CD4-positive, alpha-beta memory T cell (primary cell): Measurements from ENCODE around the gene ROBO3. TPM values are rescaled to one million over a fixed set of nuclear protein-coding genes. Genes with fewer than 3 reads are reported as not detected.

Experiments used
- CTCF ChIA-PET: fragments of 350-600 bp; sonication (Branson Sonifier 250); formaldehyde crosslinking; loops from one replicate; lab custom pipeline; 2021; ENCODE audit warnings: inconsistent platforms; ENCODE audit not compliant: partially characterized antibody; lab: Charles Lee
- POLR2A ChIA-PET: fragments of 350-600 bp; sonication (Branson Sonifier 250); formaldehyde crosslinking; loops from one replicate; lab custom pipeline; 2021; ENCODE audit not compliant: partially characterized antibody; lab: Charles Lee
- DNase-seq, 5 donors: peaks; one replicate each; pipeline versions ENCODE4 v3.0.0 to v3.0.0-alpha.2; 2020 to 2022; ENCODE audit warnings: mixed read lengths in 1 of 5
- H3K27ac ChIP-seq: one replicate; pipeline ENCODE4 v1.7.0; 2013; ENCODE audit warnings: low read depth, low read length
- H3K27me3 ChIP-seq: 2 replicates; pipeline ENCODE4 v1.7.0; 2013; ENCODE audit warnings: mild to moderate bottlenecking, low read length, moderate library complexity; ENCODE audit not compliant: insufficient read depth
- H3K36me3 ChIP-seq: 2 replicates; pipeline ENCODE4 v1.7.0; 2013; ENCODE audit warnings: mild to moderate bottlenecking, low read length, moderate library complexity; ENCODE audit not compliant: insufficient read depth
- H3K4me1 ChIP-seq: 2 replicates; pipeline ENCODE4 v1.7.0; 2013; ENCODE audit warnings: mild to moderate bottlenecking, low read length, moderate library complexity; ENCODE audit not compliant: insufficient read depth
- H3K4me3 ChIP-seq, 2 donors: one replicate each; pipeline ENCODE4 v1.7.0; 2013; ENCODE audit warnings: low read length in 2 of 2, mild to moderate bottlenecking in 1 of 2
- H3K9me3 ChIP-seq, 2 donors: one replicate each; pipeline ENCODE4 v1.7.0; 2013; ENCODE audit warnings: low read length in 2 of 2, control low read depth in 1 of 2; ENCODE audit not compliant: control insufficient read depth in 1 of 2
- H3K27ac Mint-ChIP-seq, 7 donors: one replicate each; pipeline ENCODE4 v1.8.0; 2020 to 2021; ENCODE audit warnings: mixed read lengths in 7 of 7, mild to moderate bottlenecking in 6 of 7, inconsistent platforms in 3 of 7, moderate library complexity in 3 of 7
- H3K27me3 Mint-ChIP-seq, 2 donors: one replicate each; pipeline ENCODE4 v1.8.0; 2020 to 2021; ENCODE audit warnings: mixed read lengths in 2 of 2
- H3K36me3 Mint-ChIP-seq, 2 donors: one replicate each; pipeline ENCODE4 v1.8.0; 2020 to 2021; ENCODE audit warnings: mixed read lengths in 2 of 2, inconsistent platforms in 1 of 2, mild to moderate bottlenecking in 1 of 2
- H3K4me1 Mint-ChIP-seq, 4 donors: one replicate each; pipeline ENCODE4 v1.8.0; 2020 to 2021; ENCODE audit warnings: mixed read lengths in 4 of 4, mild to moderate bottlenecking in 1 of 4
- H3K4me3 Mint-ChIP-seq, 8 donors: one replicate each; pipeline ENCODE4 v1.8.0; 2020 to 2021; ENCODE audit warnings: mixed read lengths in 8 of 8, mild to moderate bottlenecking in 7 of 8, moderate library complexity in 6 of 8, inconsistent platforms in 3 of 8
- H3K9me3 Mint-ChIP-seq, 8 donors: one replicate each; pipeline ENCODE4 v1.8.0; 2020 to 2021; ENCODE audit warnings: mixed read lengths in 8 of 8, mild to moderate bottlenecking in 5 of 8, inconsistent platforms in 3 of 8, moderate library complexity in 1 of 8
- intact Hi-C: fragments of 100-400 bp; cut with micrococcal nuclease; formaldehyde crosslinking; loops from one replicate; pipeline ENCODE4 v1.15.1; 2023
- polyA plus RNA-seq, 2 donors: library from polyadenylated mRNA; unstranded; fragments of 300-500 nt; fragmentation: Illumina TruSeq; gene quantifications; one replicate each; pipeline ENCODE4 v1.2.3, GENCODE V29; 2021
- total RNA-seq, 2 experiments: library from RNA; stranded (reverse); gene quantifications; one replicate each; pipeline ENCODE4 v1.2.3, GENCODE V29; 2021

Gene ROBO3
- total and polyA plus RNA-seq, 4 experiments from 2014 or later, result 0.70 to 18.1 (median 9.1) TPM

DNA sequence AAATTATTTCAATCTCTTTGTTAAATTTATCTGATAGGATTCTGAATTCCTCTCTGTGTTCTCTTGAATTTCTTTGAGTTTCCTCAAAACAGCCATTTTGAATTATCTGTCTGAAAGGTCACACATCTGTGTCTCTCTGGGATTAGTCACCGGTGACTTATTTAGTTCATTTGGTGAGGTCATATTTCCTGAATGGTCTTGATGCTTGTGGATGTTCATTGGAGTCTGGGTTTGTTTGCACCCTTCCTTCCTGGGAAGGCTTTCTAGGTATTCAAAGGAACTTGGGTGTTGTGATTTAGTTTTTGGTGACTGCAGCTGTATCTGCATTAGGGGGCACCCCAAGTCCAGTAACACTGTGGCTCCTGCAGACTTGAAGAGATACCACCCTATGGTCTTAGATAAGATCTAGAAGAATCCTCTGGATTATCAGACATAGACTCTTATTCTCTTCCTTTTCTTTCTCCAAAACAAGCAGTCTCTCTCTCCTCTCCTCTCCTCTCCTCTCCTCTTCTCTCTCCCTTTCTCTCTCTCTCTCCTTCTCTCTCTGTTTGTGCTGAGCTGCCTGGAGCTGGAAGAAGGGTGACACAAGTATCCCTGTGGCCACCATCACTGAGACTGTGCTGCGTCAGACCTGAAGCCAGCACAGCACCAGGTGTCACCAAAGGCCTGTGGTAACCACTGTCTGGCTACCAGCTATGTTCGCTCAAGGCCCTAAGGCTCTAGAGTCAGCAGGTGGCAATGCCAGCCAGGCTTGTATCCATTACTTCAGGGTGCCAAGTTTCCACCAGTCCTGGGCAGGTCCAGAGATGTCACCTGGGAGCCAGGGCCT lies 50.5 kb downstream of the ROBO3 start:
- Histone ChIP-seq H3K4me3 (no peak overlapping the region), H3K27ac (no peak overlapping the region), H3K36me3 (no peaks in the 10 kb centered on the region), H3K9me3 (no peaks in the 10 kb centered on the region), H3K4me1 (no peaks in the 10 kb centered on the region), H3K27me3 (no peaks in the 10 kb centered on the region)
- CTCF ChIA-PET, result interaction anchor here (1.2 to 1.9 kb wide), 4 partner anchors 40 to 226 kb away, joined by 3 to 5 read pairs (median 4); partner anchors contain the start of gene TMEM218
- Mint-ChIP-seq H3K4me1 (peaks cover 0 to 4% (median 2%) of the 10 kb centered on the region in 4 donors), H3K9me3 (peaks cover 4 to 18% (median 13%) of the 10 kb centered on the region in 8 donors), H3K4me3 (no peak overlapping the region), H3K27ac (no peak overlapping the region), H3K27me3 (peaks cover 5 to 9% of the 10 kb centered on the region in 2 donors), H3K36me3 (peaks cover 6% of the 10 kb centered on the region in 2 donors)
- intact Hi-C loops, result loop anchor here (1.0 kb wide), 1 partner anchor 226 kb away; no protein-coding TSS in a partner anchor
- no peak for DNase-seq
- POLR2A ChIA-PET, result no interaction called here

DNA sequence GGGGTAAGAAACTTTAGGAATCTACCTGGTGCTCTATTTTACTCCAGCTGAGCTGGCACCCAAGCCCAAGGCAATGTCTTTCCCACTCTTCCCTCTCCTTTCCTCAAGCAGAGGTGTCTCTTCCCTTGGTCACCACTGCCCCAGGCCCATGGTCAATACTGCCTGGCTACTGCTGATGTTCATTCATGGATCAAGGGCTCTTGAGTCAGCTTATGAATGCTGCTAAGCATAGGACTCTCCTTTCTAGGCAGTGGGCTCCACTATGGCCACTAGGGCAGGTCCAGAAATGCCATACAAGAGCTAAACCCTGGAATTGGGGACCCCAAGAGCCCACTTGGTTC lies 51.1 kb downstream of the ROBO3 start:
- Mint-ChIP-seq H3K36me3 (peaks cover 6% of the 10 kb centered on the region in 2 donors), H3K27ac (no peak overlapping the region), H3K27me3 (peaks cover 5 to 9% of the 10 kb centered on the region in 2 donors), H3K4me1 (peaks cover under 1 to 5% (median 3%) of the 10 kb centered on the region in 4 donors), H3K9me3 (peaks cover 4 to 14% (median 12%) of the 10 kb centered on the region in 8 donors), H3K4me3 (no peak overlapping the region)
- H3K4me3 ChIP-seq, result no peak overlapping the region
- POLR2A ChIA-PET, result no interaction called here
- H3K36me3 ChIP-seq, result no peaks in the 10 kb centered on the region
- no peaks in the 10 kb centered on the region for H3K27me3 ChIP-seq
- no peak overlapping the region for H3K27ac ChIP-seq
- CTCF ChIA-PET, result interaction anchor here (0.9 to 1.9 kb wide), 6 partner anchors 34 to 225 kb away, joined by 3 to 5 read pairs (median 4); partner anchors contain the start of gene TMEM218
- no peak for DNase-seq
- intact Hi-C loops, result loop anchor here (1.0 kb wide), 1 partner anchor 225 kb away; no protein-coding TSS in a partner anchor
- H3K9me3 ChIP-seq, result no peaks in the 10 kb centered on the region
- peaks cover 2% of the 10 kb centered on the region for H3K4me1 ChIP-seq

DNA sequence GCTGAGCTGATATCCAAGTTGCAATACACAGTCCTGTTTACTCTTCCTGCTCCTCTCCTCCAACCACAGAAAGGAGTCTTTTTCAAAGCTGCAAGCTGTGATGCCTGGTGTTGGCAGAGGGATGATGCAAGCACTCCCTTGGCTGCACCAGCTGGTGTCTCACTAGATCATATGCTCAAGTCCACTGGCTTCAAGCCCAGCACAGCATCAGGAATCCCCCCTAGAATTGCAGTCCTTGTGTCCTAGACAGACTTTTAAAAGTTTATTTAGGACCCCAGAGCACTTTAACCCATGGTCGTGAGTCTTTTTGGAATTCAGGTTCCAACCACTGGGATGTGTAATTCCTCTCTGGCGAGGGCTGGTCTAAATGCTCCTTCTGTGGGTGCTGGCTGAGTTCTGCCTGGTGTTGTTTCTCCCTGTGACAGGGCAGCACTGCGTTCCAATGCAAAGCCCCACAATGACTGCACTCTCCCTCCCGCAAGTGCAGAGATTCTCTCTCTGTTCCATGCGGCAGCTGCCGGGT lies 51.9 kb downstream of the ROBO3 start:
- no peaks in the 10 kb centered on the region for H3K27me3 ChIP-seq
- DNase-seq, result no peak
- H3K4me1 ChIP-seq, result peaks cover 4% of the 10 kb centered on the region
- intact Hi-C loops, result no loop called here
- no peak overlapping the region for H3K4me3 Mint-ChIP-seq
- H3K9me3 Mint-ChIP-seq, result peaks cover 0 to 6% (median 4%) of the 10 kb centered on the region in 8 donors
- H3K36me3 Mint-ChIP-seq, result no peaks in the 10 kb centered on the region
- H3K27ac ChIP-seq, result no peak overlapping the region
- ChIA-PET POLR2A (no interaction called here), CTCF (interaction anchor here (0.6 to 1.9 kb wide), 6 partner anchors 33 to 225 kb away, joined by 3 to 5 read pairs (median 4); no protein-coding TSS in a partner anchor)
- no peaks in the 10 kb centered on the region for H3K9me3 ChIP-seq
- peaks cover 4 to 10% (median 6%) of the 10 kb centered on the region in 4 donors for H3K4me1 Mint-ChIP-seq
- H3K27me3 Mint-ChIP-seq, result peaks cover 0 to 5% of the 10 kb centered on the region in 2 donors
- peak overlapping the region in 1 of 7 donors; percentile 34 for H3K27ac Mint-ChIP-seq
- H3K4me3 ChIP-seq, result no peak overlapping the region
- H3K36me3 ChIP-seq, result no peaks in the 10 kb centered on the region

DNA sequence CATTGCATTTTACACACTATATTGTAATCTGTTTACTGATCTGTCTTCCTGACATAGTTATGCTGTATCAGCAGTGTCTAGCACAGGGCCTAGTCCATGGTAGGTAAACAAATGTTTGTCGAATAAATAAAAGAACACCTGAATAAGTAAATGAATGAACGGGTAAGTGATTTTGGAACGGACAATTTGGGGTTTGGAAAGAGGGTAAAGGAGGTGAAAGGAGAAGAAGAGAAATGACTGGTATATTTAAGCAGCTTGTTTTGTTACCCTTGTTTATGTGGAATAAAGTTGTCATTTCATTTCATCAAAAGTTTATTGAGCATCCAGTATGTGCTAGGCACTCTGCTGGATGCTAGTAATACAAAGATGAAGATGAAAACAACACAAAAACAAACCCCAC lies 53.7 kb downstream of the ROBO3 start, which contains the start of gene HEPN1:
HEPN1 (plus strand) TSS at position 301 of the 400 bp plus-strand sequence.
- H3K4me1 Mint-ChIP-seq, result peaks cover 13 to 23% (median 19%) of the 10 kb centered on the region in 4 donors
- intact Hi-C loops, result no loop called here
- peaks cover 0 to 5% of the 10 kb centered on the region in 2 donors for H3K27me3 Mint-ChIP-seq
- Histone ChIP-seq H3K4me3 (no peak within 1 kb of the TSS), H3K4me1 (peaks cover 14% of the 10 kb centered on the region), H3K27ac (no peak within 1 kb of the TSS), H3K36me3 (no peaks in the 10 kb centered on the region), H3K9me3 (no peaks in the 10 kb centered on the region), H3K27me3 (no peaks in the 10 kb centered on the region)
- H3K9me3 Mint-ChIP-seq, result no peaks in the 10 kb centered on the region
- H3K36me3 Mint-ChIP-seq, result no peaks in the 10 kb centered on the region
- peak within 1 kb of the TSS in 2 of 7 donors; percentile 39 to 72 for H3K27ac Mint-ChIP-seq
- POLR2A ChIA-PET, result interaction anchor here (3.5 kb wide), 2 partner anchors 32 to 35 kb away, joined by 12 to 17 read pairs; partner anchors contain the start of gene CCDC15
- CTCF ChIA-PET, result no interaction called here
- H3K4me3 Mint-ChIP-seq, result peak within 1 kb of the TSS in 7 of 8 donors; percentile 1 to 73 (median 19)
- DNase-seq, result no peak

DNA sequence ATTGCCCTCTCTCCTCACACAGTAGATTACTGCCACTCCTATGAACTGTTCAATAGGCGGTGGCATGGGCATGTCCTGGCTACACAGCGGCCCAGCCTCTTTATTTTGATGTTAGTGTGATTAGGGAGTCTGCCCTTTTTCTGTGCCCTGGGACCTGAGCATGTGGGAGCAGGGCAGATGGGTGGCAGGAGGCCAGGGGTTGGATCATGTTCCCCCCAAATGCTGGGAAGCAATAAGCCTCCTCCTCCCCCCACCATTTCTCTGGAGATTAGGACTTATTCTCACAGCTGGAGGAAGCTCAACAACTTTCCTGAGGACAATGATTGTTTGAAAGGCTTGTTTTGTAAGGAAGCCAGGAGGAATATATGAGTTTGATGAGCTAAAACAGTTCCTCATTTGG lies 54.7 kb downstream of the ROBO3 start:
- CTCF ChIA-PET, result interaction anchor here (0.7 to 1.8 kb wide), 4 partner anchors 15 to 509 kb away, joined by 3 to 8 read pairs (median 4); partner anchors contain the start of gene CCDC15

GRCh38 chr11:124920356-124920755 lies 55.1 kb downstream of the ROBO3 start:
- H3K4me3 ChIP-seq, result peak overlapping the region in 1 of 2 donors; percentile 62

More for the DNA sequence above, 54.7 kb downstream of the ROBO3 start:
- intact Hi-C loops, result loop anchor here (2.0 kb wide), 2 partner anchors 31 to 43 kb away; no protein-coding TSS in a partner anchor
- Histone ChIP-seq H3K36me3 (no peaks in the 10 kb centered on the region), H3K9me3 (no peaks in the 10 kb centered on the region), H3K27ac (no peak overlapping the region), H3K27me3 (no peaks in the 10 kb centered on the region), H3K4me1 (peaks cover 14% of the 10 kb centered on the region), H3K4me3 (no peak overlapping the region)
- DNase-seq, result no peak
- no peaks in the 10 kb centered on the region for H3K9me3 Mint-ChIP-seq
- POLR2A ChIA-PET, result interaction anchor here (1.0 to 3.5 kb wide), 4 partner anchors 31 to 192 kb away, joined by 4 to 17 read pairs (median 9); partner anchors contain the start of genes CCDC15 and TMEM218
- peak overlapping the region in 6 of 8 donors; percentile 10 to 74 (median 28) for H3K4me3 Mint-ChIP-seq
- no peaks in the 10 kb centered on the region for H3K36me3 Mint-ChIP-seq
- H3K4me1 Mint-ChIP-seq, result peaks cover 15 to 28% (median 22%) of the 10 kb centered on the region in 4 donors
- H3K27ac Mint-ChIP-seq, result peak overlapping the region in 1 of 7 donors; percentile 36
- H3K27me3 Mint-ChIP-seq, result peaks cover 0 to 5% of the 10 kb centered on the region in 2 donors

More at GRCh38 chr11:124920356-124920755, 55.1 kb downstream of the ROBO3 start:
- no peaks in the 10 kb centered on the region for H3K36me3 ChIP-seq
- peak overlapping the region in 1 of 7 donors; percentile 47 for H3K27ac Mint-ChIP-seq
- peaks cover 15 to 28% (median 23%) of the 10 kb centered on the region in 4 donors for H3K4me1 Mint-ChIP-seq
- DNase-seq, result no peak
- H3K27ac ChIP-seq, result no peak overlapping the region
- peaks cover 14% of the 10 kb centered on the region for H3K4me1 ChIP-seq
- no peaks in the 10 kb centered on the region for H3K27me3 ChIP-seq
- ChIA-PET POLR2A (interaction anchor here (1.0 to 3.5 kb wide), 5 partner anchors 30 to 191 kb away, joined by 4 to 17 read pairs (median 10); partner anchors contain the start of genes CCDC15 and TMEM218), CTCF (interaction anchor here (0.7 to 1.8 kb wide), 4 partner anchors 14 to 509 kb away, joined by 3 to 8 read pairs (median 4); partner anchors contain the start of gene CCDC15)
- no peaks in the 10 kb centered on the region for H3K9me3 Mint-ChIP-seq
- H3K36me3 Mint-ChIP-seq, result no peaks in the 10 kb centered on the region
- no peaks in the 10 kb centered on the region for H3K9me3 ChIP-seq
- peak overlapping the region in 7 of 8 donors; percentile 74 to 88 (median 79) for H3K4me3 Mint-ChIP-seq
- intact Hi-C loops, result loop anchor here (2.0 kb wide), 2 partner anchors 30 to 44 kb away; no protein-coding TSS in a partner anchor
- H3K27me3 Mint-ChIP-seq, result peaks cover 0 to 5% of the 10 kb centered on the region in 2 donors
